IMR-90 (cell line): ENCODE data around the gene OR52E8. TPM values are rescaled to one million over a fixed set of nuclear protein-coding genes. Genes with fewer than 3 reads are reported as not detected.

Experiments
- ATAC-seq: fragments of 200-7000 bp; cut with Tn5 transposase; 2 replicates; pipeline ENCODE4 v1.9.1; 2020; ENCODE audit warnings: low read depth, mild to moderate bottlenecking, moderate library complexity
- Bru-seq: library from RNA; stranded (reverse); fragments of 400-500 nt; gene quantifications from one replicate; lab custom pipeline; 2021; lab: Mats Ljungman, UMichigan
- BruChase-seq, 2 experiments: library from RNA; stranded (reverse); fragments of 400-500 nt; gene quantifications; one replicate each; lab custom pipeline; 2021; lab: Mats Ljungman, UMichigan
- BruUV-seq: library from RNA; stranded (reverse); fragments of 400-500 nt; replicated peaks from 2 replicates; lab custom pipeline; 2021; lab: Mats Ljungman, UMichigan
- CTCF ChIA-PET: fragments of 300-600 bp; formaldehyde crosslinking; extraction: SDS; loops from one replicate; lab custom pipeline; 2021; ENCODE audit warnings: antibody characterized with exemption; lab: Yijun Ruan, JAX
- POLR2A ChIA-PET: fragments of 300-600 bp; sonication (Branson Sonifier 250); formaldehyde crosslinking; loops from one replicate; lab custom pipeline; 2022; ENCODE audit warnings: antibody characterized with exemption; ENCODE audit not compliant: unreplicated experiment; lab: Charles Lee
- DNase-seq: peaks from one replicate; pipeline ENCODE4 v3.0.0; 2013
- H2AFZ ChIP-seq: replicated peaks from 2 replicates; pipeline ENCODE3; 2013; ENCODE audit warnings: low read length, mild to moderate bottlenecking; ENCODE audit not compliant: poor library complexity
- H2AK5ac ChIP-seq: 2 replicates; pipeline ENCODE4 v1.6.1; 2013; ENCODE audit warnings: low read depth, low read length, inconsistent platforms
- H2AK9ac ChIP-seq: replicated peaks from 2 replicates; pipeline ENCODE3; 2013; ENCODE audit warnings: mild to moderate bottlenecking, low read depth, low read length, moderate library complexity; ENCODE audit not compliant: poor library complexity
- H2BK120ac ChIP-seq: 2 replicates; pipeline ENCODE4 v1.6.1; 2013; ENCODE audit warnings: low read depth, low read length, inconsistent platforms
- H2BK15ac ChIP-seq: 3 replicates; pipeline ENCODE4 v1.6.1; 2013; ENCODE audit warnings: low read depth, low read length, inconsistent platforms
- H2BK20ac ChIP-seq: 2 replicates; pipeline ENCODE4 v1.6.1; 2013; ENCODE audit warnings: low read depth, mild to moderate bottlenecking, inconsistent platforms, low read length, moderate library complexity
- H2BK5ac ChIP-seq: 2 replicates; pipeline ENCODE4 v1.6.1; 2013; ENCODE audit warnings: mild to moderate bottlenecking, low read depth, low read length, inconsistent platforms; ENCODE audit not compliant: poor library complexity, severe bottlenecking
- H3K14ac ChIP-seq: replicated peaks from 2 replicates; pipeline ENCODE4 v1.6.1; 2013; ENCODE audit warnings: low read depth, low read length, inconsistent platforms
- H3K18ac ChIP-seq: 2 replicates; pipeline ENCODE4 v1.6.1; 2013; ENCODE audit warnings: low read depth, low read length, control low read depth
- H3K23ac ChIP-seq: 2 replicates; pipeline ENCODE4 v1.6.1; 2013; ENCODE audit warnings: low read depth, low read length, inconsistent platforms
- H3K27ac ChIP-seq: 2 replicates; pipeline ENCODE4 v1.5.1; 2013; ENCODE audit warnings: mild to moderate bottlenecking, control low read depth, low read length; ENCODE audit not compliant: insufficient read depth
- H3K27me3 ChIP-seq: 2 replicates; pipeline ENCODE4 v1.6.1; 2013; ENCODE audit warnings: low read length; ENCODE audit not compliant: control insufficient read depth, insufficient read depth
- H3K36me3 ChIP-seq: 2 replicates; pipeline ENCODE4 v1.6.1; 2013; ENCODE audit warnings: low read length, mixed read lengths; ENCODE audit not compliant: control insufficient read depth, insufficient read depth
- H3K4ac ChIP-seq: 2 replicates; pipeline ENCODE4 v1.6.1; 2013; ENCODE audit warnings: low read depth, low read length, inconsistent platforms
- H3K4me1 ChIP-seq: 2 replicates; pipeline ENCODE4 v1.6.1; 2013; ENCODE audit warnings: low read length, mixed read lengths; ENCODE audit not compliant: control insufficient read depth, insufficient read depth
- H3K4me2 ChIP-seq: 2 replicates; pipeline ENCODE4 v1.6.1; 2013; ENCODE audit warnings: low read depth, mild to moderate bottlenecking, control low read depth, low read length, moderate library complexity
- H3K4me3 ChIP-seq: 2 replicates; pipeline ENCODE4 v1.5.1; 2013; ENCODE audit warnings: low read depth, mild to moderate bottlenecking, control low read depth, low read length, moderate library complexity; ENCODE audit not compliant: insufficient read depth
- H3K56ac ChIP-seq: 2 replicates; pipeline ENCODE4 v1.6.1; 2013; ENCODE audit warnings: low read length, inconsistent platforms; ENCODE audit not compliant: insufficient read depth; ENCODE audit errors: extremely low read depth
- H3K79me1 ChIP-seq, 2 experiments: 2 replicates each; pipeline ENCODE4 v1.6.1; 2013; ENCODE audit warnings: low read length in 2 of 2, inconsistent platforms in 1 of 2, low read depth in 1 of 2
- H3K9ac ChIP-seq: 2 replicates; pipeline ENCODE4 v1.6.1; 2013; ENCODE audit warnings: low read depth, low read length, control low read depth
- H3K9me1 ChIP-seq: 2 replicates; pipeline ENCODE4 v1.6.1; 2013; ENCODE audit warnings: low read length, inconsistent platforms; ENCODE audit not compliant: insufficient read depth
- H3K9me3 ChIP-seq: 2 replicates; pipeline ENCODE4 v1.6.1; 2013; ENCODE audit warnings: low read length; ENCODE audit not compliant: control insufficient read depth, insufficient read depth
- H4K20me1 ChIP-seq: 2 replicates; pipeline ENCODE4 v1.6.1; 2013; ENCODE audit warnings: low read length, inconsistent platforms; ENCODE audit not compliant: insufficient read depth
- H4K5ac ChIP-seq: 2 replicates; pipeline ENCODE4 v1.6.1; 2013; ENCODE audit warnings: mild to moderate bottlenecking, low read depth, low read length, control low read depth
- H4K8ac ChIP-seq, 2 experiments: 2 replicates each; pipeline ENCODE4 v1.6.1; 2013; ENCODE audit warnings: low read depth in 2 of 2, low read length in 2 of 2, control low read depth in 1 of 2, inconsistent platforms in 1 of 2
- H4K91ac ChIP-seq: 2 replicates; pipeline ENCODE4 v1.6.1; 2013; ENCODE audit warnings: low read depth, low read length, inconsistent platforms; ENCODE audit not compliant: insufficient read depth
- BHLHE40 ChIP-seq: fragments of 150-350 bp; IDR thresholded peaks from 2 replicates; pipeline ENCODE4 v1.6.1; 2016; ENCODE audit warnings: mild to moderate bottlenecking, low read depth, low read length
- FOS ChIP-seq: fragments of 150-350 bp; IDR thresholded peaks from 2 replicates; pipeline ENCODE4 v1.6.1; 2016; ENCODE audit warnings: low read depth, low read length
- MAFK ChIP-seq: IDR thresholded peaks from 2 replicates; pipeline ENCODE4 v1.6.1; 2012; ENCODE audit warnings: low read depth, low read length, improper control_type of control experiment
- MAZ ChIP-seq: IDR thresholded peaks from 2 replicates; pipeline ENCODE4 v1.6.1; 2012; ENCODE audit warnings: low read depth, mild to moderate bottlenecking, low read length, improper control_type of control experiment, moderate library complexity, borderline replicate concordance
- MXI1 ChIP-seq: IDR thresholded peaks from 2 replicates; pipeline ENCODE4 v1.6.1; 2012; ENCODE audit warnings: low read depth, mild to moderate bottlenecking, low read length, moderate library complexity, borderline replicate concordance
- NFE2L2 ChIP-seq: fragments of 150-350 bp; IDR thresholded peaks from 2 replicates; pipeline ENCODE4 v1.6.1; 2016; ENCODE audit warnings: low read depth, mild to moderate bottlenecking, low read length
- RFX5 ChIP-seq: IDR thresholded peaks from 2 replicates; pipeline ENCODE4 v1.8.0; 2012; ENCODE audit warnings: low read depth, mild to moderate bottlenecking, low read length, moderate library complexity
- SMC3 ChIP-seq: fragments of 150-350 bp; IDR thresholded peaks from 2 replicates; pipeline ENCODE4 v1.6.1; 2016; ENCODE audit warnings: low read depth, mild to moderate bottlenecking, antibody characterized with exemption, low read length, moderate library complexity
- WGBS, 2 experiments: methylation state at CpG; one replicate each; pipeline versions ENCODE4 v1.1.5 to v1.1.7; 2013; ENCODE audit warnings: missing lambda C conversion rate in 2 of 2; ENCODE audit not compliant: insufficient read length in 1 of 2; ENCODE audit errors: extremely low coverage in 2 of 2; 5-methylcytosine and 5-hydroxymethylcytosine counted together
- dilution Hi-C: fragments of 300-500 bp; cut with HindIII; formaldehyde crosslinking; loops from one replicate; pipeline ENCODE4 v1.14.3; 2018; ENCODE audit warnings: low sequenced_read_pairs; ENCODE audit not compliant: unreplicated experiment
- in situ Hi-C: fragments of 300-500 bp; cut with MboI; formaldehyde crosslinking; loops from 3 replicates; pipeline ENCODE4 v1.14.3; 2019; ENCODE audit warnings: low sequenced_read_pairs, inconsistent platforms, mixed read lengths
- intact Hi-C: fragments of 100-400 bp; cut with micrococcal nuclease; formaldehyde crosslinking; loops from 2 replicates; pipeline ENCODE4 v1.10.0; 2022
- long read RNA-seq: library from polyadenylated mRNA; unstranded; transcript quantifications from one replicate; pipeline ENCODE4 v2.0.0, GENCODE V29; 2021; ENCODE audit not compliant: unreplicated experiment
- polyA plus RNA-seq, 3 experiments: library from polyadenylated mRNA; depleted of rRNA; stranded (reverse); fragments of >200 nt; gene quantifications; 2 replicates each; pipeline ENCODE4 v1.2.3, GENCODE V29; 2012; ENCODE audit warnings: low replicate concordance in 1 of 3
- total RNA-seq: library from RNA; depleted of rRNA; stranded (reverse); fragments of >200 nt; gene quantifications from 2 replicates; pipeline ENCODE4 v1.2.3, GENCODE V29; 2012; rRNA removed
- TF ChIP-seq, protein P1 (sequence below): fragments of 150-350 bp; IDR thresholded peaks from 2 replicates; pipeline ENCODE4 v1.6.1; 2017; ENCODE audit warnings: mild to moderate bottlenecking, antibody characterized with exemption, low read length, low read depth

OR52E8 gene
- total RNA-seq (not detected in 2 replicates), polyA plus RNA-seq (2012; rRNA removed) (not detected in 2 replicates), Bru-seq, nascent RNA (not detected), BruChase-seq, experiment 1, labeled RNA remaining after a 6-hour chase (not detected), BruChase-seq, experiment 2, labeled RNA remaining after a 2-hour chase (not detected)
- not detected in 2 replicates for polyA plus RNA-seq (2012; cell fraction: cytosol; rRNA removed)
- polyA plus RNA-seq (2012; cell fraction: nucleus; rRNA removed; ENCODE audit: low replicate concordance): not detected in 2 replicates
- long read RNA-seq: 0 reads

DNA sequence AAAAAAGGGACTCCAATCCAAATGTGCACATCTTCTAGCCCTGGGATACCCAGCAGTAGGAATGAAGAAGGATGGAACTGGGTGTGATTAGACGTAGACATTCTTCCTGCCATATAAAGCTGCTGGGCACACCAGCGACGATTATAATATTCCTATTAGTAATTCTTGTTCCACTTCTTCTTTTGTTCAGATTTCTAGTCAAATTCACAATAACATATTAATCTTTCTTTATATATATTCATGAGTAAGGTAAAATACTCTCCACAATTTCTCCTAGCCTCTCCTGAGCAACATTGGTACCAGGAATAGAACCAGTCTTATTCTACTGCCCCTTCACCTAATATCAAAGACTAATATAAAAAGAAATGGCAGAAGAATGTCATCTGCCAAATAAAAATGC lies at the start of gene OR52E8:
Gene OR52E8, minus strand, starts transcription at position 101 of the 400 bp plus-strand sequence. Its CDS starts 0 bp downstream, at position 101.
- Histone ChIP-seq H3K79me1 (no peaks in the 10 kb centered on the region), H2AK9ac (no peak within 1 kb of the TSS), H4K91ac (no peak within 1 kb of the TSS), H3K36me3 (no peaks in the 10 kb centered on the region), H2BK15ac (no peak within 1 kb of the TSS), H3K9me3 (no peaks in the 10 kb centered on the region), H3K4me2 (no peak within 1 kb of the TSS), H2BK5ac (no peak within 1 kb of the TSS), H3K9ac (no peak within 1 kb of the TSS), H2AK5ac (no peak within 1 kb of the TSS), H4K20me1 (no peaks in the 10 kb centered on the region), H2AFZ (no peak within 1 kb of the TSS), H3K4ac (no peak within 1 kb of the TSS), H3K27ac (no peak within 1 kb of the TSS), H3K18ac (no peak within 1 kb of the TSS), H3K27me3 (no peaks in the 10 kb centered on the region), H2BK120ac (no peak within 1 kb of the TSS), H3K9me1 (no peaks in the 10 kb centered on the region), H3K56ac (no peak within 1 kb of the TSS), H4K5ac (no peak within 1 kb of the TSS), H3K4me1 (no peaks in the 10 kb centered on the region), H3K23ac (no peak within 1 kb of the TSS), H4K8ac (no peak within 1 kb of the TSS), H3K4me3 (no peak within 1 kb of the TSS), H2BK20ac (no peak within 1 kb of the TSS), H3K14ac (no peak within 1 kb of the TSS)
- intact Hi-C loops: no loop called here
- DNase-seq (no peak), ATAC-seq (no peak)
- POLR2A ChIA-PET: no interaction called here
- no CpG with 5 or more reads among the region's 3 CpGs for WGBS, 2 experiments
- no peak for TF ChIP-seq MAFK
- no peak for TF ChIP-seq BHLHE40
- no peak for TF ChIP-seq MAZ
- TF ChIP-seq, protein P1, sequence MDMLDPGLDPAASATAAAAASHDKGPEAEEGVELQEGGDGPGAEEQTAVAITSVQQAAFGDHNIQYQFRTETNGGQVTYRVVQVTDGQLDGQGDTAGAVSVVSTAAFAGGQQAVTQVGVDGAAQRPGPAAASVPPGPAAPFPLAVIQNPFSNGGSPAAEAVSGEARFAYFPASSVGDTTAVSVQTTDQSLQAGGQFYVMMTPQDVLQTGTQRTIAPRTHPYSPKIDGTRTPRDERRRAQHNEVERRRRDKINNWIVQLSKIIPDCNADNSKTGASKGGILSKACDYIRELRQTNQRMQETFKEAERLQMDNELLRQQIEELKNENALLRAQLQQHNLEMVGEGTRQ: no peak
- no peak for TF ChIP-seq MXI1
- no peak for TF ChIP-seq RFX5
- no peak for TF ChIP-seq FOS
- TF ChIP-seq SMC3: no peak
- TF ChIP-seq NFE2L2: no peak
- in situ Hi-C loops: no loop called here
- BruUV-seq: no TSS peak
- dilution Hi-C loops: no loop called here
- CTCF ChIA-PET: no interaction called here
